Fibroblast of lung (primary cell): Measurements from ENCODE around the gene PADI2.

Experiments
- CTCF ChIP-seq, 2 donors: IDR thresholded peaks in 1 of 2; conservative IDR thresholded peaks in 1 of 2; 1 replicate in 1 of 2; 2 replicates in 1 of 2; pipeline ENCODE4 v1.5.1; 2011 to 2012; ENCODE audit warnings: low read length in 2 of 2, control low read depth in 1 of 2, inconsistent platforms in 1 of 2, low read depth in 1 of 2, mild to moderate bottlenecking in 1 of 2
- EZH2 ChIP-seq: IDR thresholded peaks from 2 replicates; pipeline ENCODE4 v1.5.1; 2012; ENCODE audit warnings: low read length, control low read depth, mild to moderate bottlenecking; ENCODE audit errors: missing control alignments

- TF ChIP-seq EZH2 (no peak), CTCF (conservative IDR thresholded peaks at IDR 0.05 in 1 of 2, IDR thresholded peaks at IDR 0.05 in 1 of 2; ENCODE audit: low read depth in 1 of 2, low read length in 2 of 2) (no peak)
These were observed 20.6 kb downstream of the PADI2 start for GRCh38 chr1:17098446-17099317.
